ENCODE results near the gene NCK1. TPM values are rescaled to one million over a fixed set of nuclear protein-coding genes. Genes with fewer than 3 reads are reported as not detected.

NCK1 gene
- total RNA-seq, 1 experiment from 2014 or later = 59.4 TPM

DNA sequence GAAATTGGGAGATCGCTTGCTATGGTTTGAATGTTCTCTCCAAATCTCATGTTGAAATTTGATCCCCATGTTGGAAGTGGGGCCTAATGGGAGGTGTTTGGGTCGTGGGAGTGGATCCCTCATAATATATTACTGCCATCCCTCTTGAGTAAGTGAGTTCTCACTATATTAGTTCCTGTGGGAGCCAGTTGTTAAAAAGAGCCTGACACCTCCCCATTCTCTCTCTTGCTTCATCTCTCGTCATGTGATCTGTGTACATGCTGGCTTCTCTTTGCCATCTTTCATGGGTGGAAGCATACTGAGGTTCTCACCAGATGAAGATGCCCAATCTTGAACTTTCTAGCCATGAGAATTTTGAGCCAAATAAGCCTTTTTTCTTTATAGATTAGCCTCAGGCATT is 52.7 kb downstream of the NCK1 start:
- TF ChIP-seq, protein P1, sequence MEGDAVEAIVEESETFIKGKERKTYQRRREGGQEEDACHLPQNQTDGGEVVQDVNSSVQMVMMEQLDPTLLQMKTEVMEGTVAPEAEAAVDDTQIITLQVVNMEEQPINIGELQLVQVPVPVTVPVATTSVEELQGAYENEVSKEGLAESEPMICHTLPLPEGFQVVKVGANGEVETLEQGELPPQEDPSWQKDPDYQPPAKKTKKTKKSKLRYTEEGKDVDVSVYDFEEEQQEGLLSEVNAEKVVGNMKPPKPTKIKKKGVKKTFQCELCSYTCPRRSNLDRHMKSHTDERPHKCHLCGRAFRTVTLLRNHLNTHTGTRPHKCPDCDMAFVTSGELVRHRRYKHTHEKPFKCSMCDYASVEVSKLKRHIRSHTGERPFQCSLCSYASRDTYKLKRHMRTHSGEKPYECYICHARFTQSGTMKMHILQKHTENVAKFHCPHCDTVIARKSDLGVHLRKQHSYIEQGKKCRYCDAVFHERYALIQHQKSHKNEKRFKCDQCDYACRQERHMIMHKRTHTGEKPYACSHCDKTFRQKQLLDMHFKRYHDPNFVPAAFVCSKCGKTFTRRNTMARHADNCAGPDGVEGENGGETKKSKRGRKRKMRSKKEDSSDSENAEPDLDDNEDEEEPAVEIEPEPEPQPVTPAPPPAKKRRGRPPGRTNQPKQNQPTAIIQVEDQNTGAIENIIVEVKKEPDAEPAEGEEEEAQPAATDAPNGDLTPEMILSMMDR (IDR thresholded peaks at IDR 0.05; ENCODE audit: unreplicated experiment) = no peak
- peaks cover 5% of the 10 kb centered on the region for H3K36me3 Mint-ChIP-seq (ENCODE audit: insufficient read depth, unreplicated experiment)
- ChIA-PET POLR2A (interaction anchor here (0.9 kb wide), 2 partner anchors 15 to 30 kb away, joined by 3 read pairs; no protein-coding TSS in a partner anchor), CTCF (no interaction called here)
- peaks cover 17% of the 10 kb centered on the region for H3K4me1 Mint-ChIP-seq (ENCODE audit: insufficient read depth, unreplicated experiment)
- H3K27ac Mint-ChIP-seq (ENCODE audit: low read depth, unreplicated experiment) = no peak overlapping the region
- H3K27me3 Mint-ChIP-seq (ENCODE audit: insufficient read depth, unreplicated experiment) = no peaks in the 10 kb centered on the region
- no peak for DNase-seq (ENCODE audit: unreplicated experiment)
- no peak overlapping the region for H3K4me3 Mint-ChIP-seq (ENCODE audit: unreplicated experiment)
- no TSS peak for BruUV-seq (replicated peaks)
- H3K9me3 Mint-ChIP-seq (ENCODE audit: unreplicated experiment) = peaks cover 8% of the 10 kb centered on the region
- intact Hi-C loops (cut with micrococcal nuclease) = no loop called here

DNA sequence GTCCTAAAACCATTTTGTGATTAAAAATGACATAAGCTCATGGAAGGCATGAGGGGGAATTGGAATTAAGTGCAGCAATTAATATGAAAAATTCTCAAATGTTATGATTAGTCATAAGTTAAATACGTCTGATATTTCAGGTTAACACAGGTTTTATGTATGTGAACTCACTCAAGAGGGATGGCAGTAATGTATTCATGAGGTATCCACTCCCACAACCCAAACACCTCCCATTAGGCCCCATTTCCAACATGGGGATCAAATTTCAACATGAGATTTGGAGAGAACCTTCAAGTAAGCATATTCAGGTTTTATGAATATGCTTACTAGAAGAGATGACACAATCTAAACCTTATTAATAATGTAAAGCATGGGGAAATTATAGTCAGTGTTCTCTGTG is 54.2 kb downstream of the NCK1 start:
- no peak overlapping the region for H3K27ac Mint-ChIP-seq (ENCODE audit: low read depth, unreplicated experiment)
- DNase-seq (ENCODE audit: unreplicated experiment) = no peak

DNA sequence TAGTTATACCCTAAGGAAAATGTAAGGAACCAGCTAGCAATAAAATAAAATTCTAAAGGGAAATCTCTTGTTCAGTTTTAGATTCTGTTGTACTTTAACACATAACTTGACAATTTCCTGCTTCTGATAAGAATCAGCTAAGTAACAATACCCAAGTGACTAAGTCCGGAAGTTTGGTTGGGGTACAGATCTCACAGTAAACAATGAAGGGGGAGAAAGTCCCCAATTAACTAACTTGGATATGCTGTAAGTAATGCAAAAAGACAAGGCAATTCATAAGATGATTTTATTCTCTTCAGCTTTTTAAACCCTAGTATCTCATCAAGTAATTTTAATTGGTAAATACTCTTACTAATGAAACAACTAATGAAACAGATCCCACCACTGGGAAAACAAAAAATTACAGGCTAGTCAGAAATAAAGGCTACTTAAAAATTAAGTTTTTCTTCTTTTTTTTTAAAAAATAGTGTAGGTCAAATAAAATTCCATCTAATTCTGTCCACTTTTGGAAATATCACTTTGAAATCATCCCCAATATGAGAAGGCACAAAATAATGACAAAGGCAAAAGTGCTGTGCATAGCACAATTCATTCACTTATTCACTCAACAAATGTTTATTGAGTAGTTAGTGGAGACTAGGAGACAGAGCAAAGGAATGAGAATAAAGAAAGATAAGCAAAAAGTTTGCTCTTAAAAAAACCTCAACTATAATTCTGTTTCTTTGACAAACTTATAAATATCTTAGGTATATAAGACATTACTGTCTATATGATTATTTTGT is 58.0 kb downstream of the NCK1 start:
- Mint-ChIP-seq H3K27me3 (ENCODE audit: insufficient read depth, unreplicated experiment) (no peaks in the 10 kb centered on the region), H3K36me3 (ENCODE audit: insufficient read depth, unreplicated experiment) (peaks cover 16% of the 10 kb centered on the region), H3K9me3 (ENCODE audit: unreplicated experiment) (peaks cover 10% of the 10 kb centered on the region), H3K4me3 (ENCODE audit: unreplicated experiment) (no peak overlapping the region), H3K27ac (ENCODE audit: low read depth, unreplicated experiment) (no peak overlapping the region), H3K4me1 (ENCODE audit: insufficient read depth, unreplicated experiment) (peaks cover 14% of the 10 kb centered on the region)
- no TSS peak for BruUV-seq (replicated peaks)
- ChIA-PET POLR2A (interaction anchor here (0.5 to 0.9 kb wide), 2 partner anchors 10 kb away, joined by 4 read pairs; no protein-coding TSS in a partner anchor), CTCF (no interaction called here)
- no peak for DNase-seq (ENCODE audit: unreplicated experiment)
- intact Hi-C loops (cut with micrococcal nuclease) = no loop called here
- TF ChIP-seq, protein P1 (IDR thresholded peaks at IDR 0.05; ENCODE audit: unreplicated experiment) = no peak

More for the DNA sequence above, 54.2 kb downstream of the NCK1 start:
- TF ChIP-seq, protein P1 (IDR thresholded peaks at IDR 0.05; ENCODE audit: unreplicated experiment) = no peak
- no peaks in the 10 kb centered on the region for H3K27me3 Mint-ChIP-seq (ENCODE audit: insufficient read depth, unreplicated experiment)
- BruUV-seq (replicated peaks) = no TSS peak
- H3K4me1 Mint-ChIP-seq (ENCODE audit: insufficient read depth, unreplicated experiment) = peaks cover 8% of the 10 kb centered on the region
- intact Hi-C loops (cut with micrococcal nuclease) = no loop called here
- peaks cover 13% of the 10 kb centered on the region for H3K9me3 Mint-ChIP-seq (ENCODE audit: unreplicated experiment)
- peaks cover 10% of the 10 kb centered on the region for H3K36me3 Mint-ChIP-seq (ENCODE audit: insufficient read depth, unreplicated experiment)
- ChIA-PET CTCF (interaction anchor here (0.6 kb wide), 1 partner anchor 1851 kb away, joined by 3 read pairs; no protein-coding TSS in a partner anchor), POLR2A (no interaction called here)
- no peak overlapping the region for H3K4me3 Mint-ChIP-seq (ENCODE audit: unreplicated experiment)

DNA sequence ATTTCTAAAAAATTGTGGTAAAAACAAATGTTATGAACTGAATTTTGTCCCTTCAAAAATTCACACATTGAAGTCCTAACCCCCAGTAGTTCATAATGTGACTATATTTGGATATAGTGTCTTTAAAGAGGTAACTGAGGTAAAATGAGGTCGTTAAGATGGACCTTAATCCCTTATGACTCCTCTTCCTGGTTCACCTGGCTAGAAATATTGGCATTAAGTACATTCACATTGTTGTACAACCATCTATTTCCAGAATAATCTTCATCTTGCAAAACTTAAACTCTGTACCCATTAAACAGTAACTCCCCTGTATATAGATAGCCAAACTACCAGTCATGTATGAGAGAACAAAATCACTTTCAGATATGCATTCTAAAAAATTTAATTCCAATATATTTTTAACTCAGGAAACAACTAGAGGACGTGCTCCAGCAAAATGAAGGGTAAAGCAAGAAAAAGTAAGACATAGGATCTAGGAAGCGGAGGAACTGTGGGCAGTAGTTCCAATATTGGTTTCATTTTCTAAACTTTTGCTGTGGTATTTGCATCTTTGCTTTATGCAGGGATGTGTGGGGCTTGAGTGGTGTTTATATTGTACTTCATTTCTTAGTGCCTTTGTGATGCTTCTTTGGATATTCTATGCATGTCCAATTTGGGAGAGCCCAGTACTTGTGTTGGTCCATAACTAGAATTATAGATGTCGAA is 59.0 kb downstream of the NCK1 start:
- Mint-ChIP-seq H3K27me3 (ENCODE audit: insufficient read depth, unreplicated experiment) (no peaks in the 10 kb centered on the region), H3K27ac (ENCODE audit: low read depth, unreplicated experiment) (no peak overlapping the region), H3K36me3 (ENCODE audit: insufficient read depth, unreplicated experiment) (peaks cover 15% of the 10 kb centered on the region), H3K9me3 (ENCODE audit: unreplicated experiment) (peaks cover 10% of the 10 kb centered on the region), H3K4me3 (ENCODE audit: unreplicated experiment) (no peak overlapping the region), H3K4me1 (ENCODE audit: insufficient read depth, unreplicated experiment) (peaks cover 11% of the 10 kb centered on the region)
- ChIA-PET POLR2A (no interaction called here), CTCF (interaction anchor here (0.6 kb wide), 1 partner anchor 132 kb away, joined by 3 read pairs; no protein-coding TSS in a partner anchor)
- no peak for DNase-seq (ENCODE audit: unreplicated experiment)
- intact Hi-C loops (cut with micrococcal nuclease) = no loop called here
- TF ChIP-seq, protein P1 (IDR thresholded peaks at IDR 0.05; ENCODE audit: unreplicated experiment) = no peak
- no TSS peak for BruUV-seq (replicated peaks)
